Neural crest cell (in vitro differentiated cells): ENCODE results near the gene ATF6B. TPM values are rescaled to one million over a fixed set of nuclear protein-coding genes. Genes with fewer than 3 reads are reported as not detected.

Experiments
- DNase-seq: peaks from one replicate; pipeline ENCODE4 v3.0.0; 2021; ENCODE audit warnings: low read depth, mixed read lengths, low spot score
- H3K27ac Mint-ChIP-seq: one replicate; pipeline ENCODE4 v1.8.0; 2021; ENCODE audit warnings: mild to moderate bottlenecking, mixed read lengths; ENCODE audit not compliant: unreplicated experiment
- H3K27me3 Mint-ChIP-seq: 2 replicates; pipeline ENCODE4 v1.8.0; 2021; ENCODE audit warnings: low read depth, mild to moderate bottlenecking, mixed read lengths
- H3K36me3 Mint-ChIP-seq: 2 replicates; pipeline ENCODE4 v1.8.0; 2021; ENCODE audit warnings: low read depth, mild to moderate bottlenecking, mixed read lengths
- H3K4me1 Mint-ChIP-seq: 2 replicates; pipeline ENCODE4 v1.8.0; 2021; ENCODE audit warnings: mixed read lengths
- H3K4me3 Mint-ChIP-seq: one replicate; pipeline ENCODE4 v1.8.0; 2021; ENCODE audit warnings: mild to moderate bottlenecking, mixed read lengths
- H3K9me3 Mint-ChIP-seq: 2 replicates; pipeline ENCODE4 v1.8.0; 2021; ENCODE audit warnings: mixed read lengths
- total RNA-seq: library from RNA; stranded (reverse); gene quantifications from 2 replicates; pipeline ENCODE4 v1.2.1, GENCODE V29; 2021
- TF ChIP-seq, protein P1 (sequence below): fragments of 200-600 bp; sonication (generic); conservative IDR thresholded peaks from 2 replicates; pipeline ENCODE4 v1.5.0; 2021; ENCODE audit warnings: antibody characterized with exemption, mild to moderate bottlenecking

The ATF6B gene
- total RNA-seq, 1 donor from 2014 or later, result 83.6 TPM

DNA sequence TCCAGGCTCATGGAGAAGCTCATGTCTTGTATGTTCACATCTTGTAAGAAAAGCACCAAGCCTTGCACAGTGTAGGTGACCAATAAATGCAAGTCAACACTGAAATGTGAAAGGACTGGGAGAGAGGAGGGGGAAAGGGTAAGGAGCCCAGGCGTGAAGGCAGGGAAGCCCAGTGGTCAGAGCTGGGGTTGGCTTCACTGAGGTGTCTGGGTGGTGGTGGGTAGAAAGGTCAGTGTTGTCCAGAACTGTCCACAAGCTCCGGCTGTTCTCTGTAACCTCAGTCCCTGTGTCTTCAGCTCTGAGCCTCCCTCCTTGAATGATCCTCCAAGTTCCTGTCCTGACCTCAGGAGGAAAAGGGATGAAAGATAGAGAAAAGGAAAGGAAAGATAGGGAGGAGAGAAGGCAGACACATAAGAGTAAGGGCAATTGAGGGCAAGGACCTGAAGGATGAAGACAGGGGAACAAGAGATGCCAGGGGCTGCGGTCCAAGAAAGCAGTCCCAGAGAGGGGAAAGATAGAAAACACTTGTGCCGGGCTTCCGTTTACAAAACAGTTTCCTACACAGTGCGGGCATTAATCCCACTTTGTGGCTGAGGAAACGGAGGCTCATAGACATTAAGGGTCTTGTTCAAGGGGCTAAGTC is 16.5 kb downstream of the ATF6B start:
- H3K27ac Mint-ChIP-seq, result no peak overlapping the region
- H3K27me3 Mint-ChIP-seq, result peaks cover 36% of the 10 kb centered on the region
- no peak for DNase-seq
- no peaks in the 10 kb centered on the region for H3K9me3 Mint-ChIP-seq
- peaks cover 39% of the 10 kb centered on the region for H3K4me1 Mint-ChIP-seq
- TF ChIP-seq, protein P1, sequence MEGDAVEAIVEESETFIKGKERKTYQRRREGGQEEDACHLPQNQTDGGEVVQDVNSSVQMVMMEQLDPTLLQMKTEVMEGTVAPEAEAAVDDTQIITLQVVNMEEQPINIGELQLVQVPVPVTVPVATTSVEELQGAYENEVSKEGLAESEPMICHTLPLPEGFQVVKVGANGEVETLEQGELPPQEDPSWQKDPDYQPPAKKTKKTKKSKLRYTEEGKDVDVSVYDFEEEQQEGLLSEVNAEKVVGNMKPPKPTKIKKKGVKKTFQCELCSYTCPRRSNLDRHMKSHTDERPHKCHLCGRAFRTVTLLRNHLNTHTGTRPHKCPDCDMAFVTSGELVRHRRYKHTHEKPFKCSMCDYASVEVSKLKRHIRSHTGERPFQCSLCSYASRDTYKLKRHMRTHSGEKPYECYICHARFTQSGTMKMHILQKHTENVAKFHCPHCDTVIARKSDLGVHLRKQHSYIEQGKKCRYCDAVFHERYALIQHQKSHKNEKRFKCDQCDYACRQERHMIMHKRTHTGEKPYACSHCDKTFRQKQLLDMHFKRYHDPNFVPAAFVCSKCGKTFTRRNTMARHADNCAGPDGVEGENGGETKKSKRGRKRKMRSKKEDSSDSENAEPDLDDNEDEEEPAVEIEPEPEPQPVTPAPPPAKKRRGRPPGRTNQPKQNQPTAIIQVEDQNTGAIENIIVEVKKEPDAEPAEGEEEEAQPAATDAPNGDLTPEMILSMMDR, result no peak
- H3K36me3 Mint-ChIP-seq, result peaks cover 7% of the 10 kb centered on the region
- no peak overlapping the region for H3K4me3 Mint-ChIP-seq

DNA sequence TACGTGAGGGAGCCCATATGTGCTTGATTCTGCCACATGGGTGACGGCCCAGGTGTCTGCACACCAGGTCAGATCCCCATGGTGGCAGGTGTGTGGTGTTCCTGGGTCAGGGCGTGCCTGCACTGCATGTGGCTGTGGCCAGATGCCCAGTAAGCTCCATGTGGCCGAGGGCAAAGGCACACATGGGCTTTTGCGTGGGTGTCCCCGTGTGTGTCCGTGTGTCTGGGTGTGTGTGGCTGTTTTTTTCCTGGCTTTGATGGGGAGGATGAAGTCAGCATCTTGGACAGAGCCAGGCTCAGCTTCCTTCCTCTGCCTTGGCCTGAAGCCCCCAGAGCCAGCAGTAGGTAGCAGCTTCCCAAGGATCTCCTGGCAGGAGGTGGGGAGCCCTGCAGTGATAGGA is 17.4 kb downstream of the ATF6B start:
- Mint-ChIP-seq H3K9me3 (no peaks in the 10 kb centered on the region), H3K4me1 (peaks cover 39% of the 10 kb centered on the region), H3K27ac (no peak overlapping the region), H3K36me3 (peaks cover 6% of the 10 kb centered on the region), H3K4me3 (no peak overlapping the region), H3K27me3 (peaks cover 38% of the 10 kb centered on the region)
- DNase-seq, result no peak
- TF ChIP-seq, protein P1, result no peak

DNA sequence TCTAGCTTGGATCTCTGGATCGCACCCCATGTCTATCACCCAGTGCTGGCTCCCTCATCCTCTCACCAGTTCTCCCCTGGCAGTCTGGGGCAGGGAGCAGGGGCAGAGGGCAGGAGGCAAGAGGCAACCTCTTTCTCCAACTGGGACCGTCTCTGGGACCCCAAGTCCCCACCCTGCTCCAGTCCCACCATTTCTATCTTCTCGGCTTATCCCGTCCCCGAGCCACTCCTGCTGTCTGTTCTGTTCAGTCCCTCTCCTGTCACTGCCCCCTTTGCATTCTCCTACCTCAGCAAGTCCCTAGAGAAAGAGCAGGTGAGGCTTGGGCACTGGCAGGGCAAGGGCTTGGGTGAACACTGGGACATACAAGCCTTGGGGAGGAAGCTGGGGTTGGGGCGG is 18.3 kb downstream of the ATF6B start:
- Mint-ChIP-seq H3K4me1 (peaks cover 39% of the 10 kb centered on the region), H3K4me3 (no peak overlapping the region), H3K36me3 (peaks cover 4% of the 10 kb centered on the region), H3K27ac (no peak overlapping the region), H3K27me3 (peaks cover 41% of the 10 kb centered on the region), H3K9me3 (no peaks in the 10 kb centered on the region)
- no peak for DNase-seq
- TF ChIP-seq, protein P1, result no peak

DNA sequence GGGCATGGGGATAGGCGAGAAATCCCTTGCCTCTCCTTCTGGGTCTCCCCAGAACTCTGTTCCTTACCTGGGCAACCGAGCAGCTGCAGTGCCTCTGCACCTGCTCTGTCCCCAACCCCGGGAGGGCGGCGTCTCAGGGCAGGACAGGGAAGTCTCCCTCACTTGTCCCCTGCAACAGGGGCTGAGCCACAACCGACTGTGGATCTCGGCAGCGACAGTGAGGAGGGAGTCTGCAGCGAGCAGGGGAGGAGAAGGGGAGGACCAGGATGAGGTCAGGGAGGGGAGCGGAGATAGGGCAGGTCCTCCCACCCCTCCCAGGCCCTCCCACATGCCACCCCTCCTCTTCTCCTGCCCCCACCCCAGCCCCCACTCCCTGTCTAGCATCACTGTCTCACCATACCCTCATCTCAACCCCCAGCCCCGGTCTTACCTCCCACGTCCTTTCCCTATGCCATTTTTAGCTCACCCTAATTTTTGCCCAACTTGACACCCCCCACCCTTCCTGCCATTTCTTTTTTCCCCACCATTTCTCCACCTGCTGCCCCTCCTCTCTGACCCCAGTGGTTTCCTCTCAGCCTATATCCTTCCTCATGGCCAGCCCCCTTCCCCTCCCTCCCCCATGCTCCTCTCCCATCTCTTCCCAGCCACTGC is 18.8 kb downstream of the ATF6B start, which contains the start of gene TNXB:
Gene TNXB (minus strand): TSS at position 225 of the 651 bp plus-strand sequence. CDS start 11,140 bp downstream, outside the sequence.
- Mint-ChIP-seq H3K4me1 (peaks cover 39% of the 10 kb centered on the region), H3K36me3 (peaks cover 2% of the 10 kb centered on the region), H3K9me3 (no peaks in the 10 kb centered on the region), H3K27ac (no peak within 1 kb of the TSS), H3K27me3 (peaks cover 43% of the 10 kb centered on the region), H3K4me3 (peak within 1 kb of the TSS; percentile 45)
- no peak for DNase-seq
- TF ChIP-seq, protein P1, result no peak

DNA sequence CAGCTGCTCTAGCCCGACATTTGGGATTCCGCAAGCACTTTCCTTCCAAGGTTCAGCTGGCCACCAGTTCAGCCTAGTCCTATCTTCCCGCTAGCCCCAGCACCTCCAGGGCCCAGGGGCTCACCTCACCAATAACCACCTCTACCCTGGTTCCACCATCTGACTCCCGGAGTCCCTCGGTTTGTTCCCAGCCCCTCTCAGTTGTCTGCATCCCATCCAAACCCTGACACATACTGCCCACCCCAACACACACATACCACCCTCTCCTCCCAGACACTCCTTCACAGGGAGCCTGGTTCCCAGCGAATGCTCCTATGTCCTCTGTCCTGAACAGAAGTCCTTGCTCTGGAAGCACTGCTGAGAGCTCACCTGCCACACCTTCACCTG is 19.3 kb downstream of the ATF6B start:
- Mint-ChIP-seq H3K36me3 (peaks cover 2% of the 10 kb centered on the region), H3K27ac (no peak overlapping the region), H3K4me1 (peaks cover 38% of the 10 kb centered on the region), H3K27me3 (peaks cover 46% of the 10 kb centered on the region), H3K4me3 (peak overlapping the region; percentile 45), H3K9me3 (no peaks in the 10 kb centered on the region)
- no peak for DNase-seq
- TF ChIP-seq, protein P1, result no peak
